ENCODE measurements around the gene SNX9.
A peak's percentile ranks its signal among the peaks of the same experiment; 100 is the strongest.
"Not testable (repeated sequence)": the region's sequence is repeated elsewhere in the genome, so short reads cannot be mapped to it uniquely, and the experiment has no call there.

SNX9 gene

GRCh38 chr6:157853902-157854502 lies 31.0 kb downstream of the SNX9 start:
- Histone ChIP-seq H3K4me1 (ENCODE audit: control insufficient read depth, insufficient read depth, low read length, poor library complexity, severe bottlenecking) (no peaks in the 10 kb centered on the region), H3K27me3 (replicated peaks; ENCODE audit: control insufficient read depth, insufficient read depth, low read length, poor library complexity, severe bottlenecking) (no peaks in the 10 kb centered on the region)

GRCh38 chr6:157855325-157855724 lies 32.3 kb downstream of the SNX9 start:
- H3K27me3 ChIP-seq (replicated peaks; ENCODE audit: control insufficient read depth, insufficient read depth, low read length, poor library complexity, severe bottlenecking): no peaks in the 10 kb centered on the region
- DNase-seq: no peak
- H3K9me3 ChIP-seq (ENCODE audit: control insufficient read depth, low read length): peaks cover 6% of the 10 kb centered on the region
- H3K36me3 ChIP-seq (ENCODE audit: control insufficient read depth, insufficient read depth, low read length): no peaks in the 10 kb centered on the region
- H3K4me3 ChIP-seq (ENCODE audit: insufficient read depth, low read depth, low read length, poor library complexity, severe bottlenecking): no peak overlapping the region
- no peak overlapping the region for H3K27ac ChIP-seq (ENCODE audit: insufficient read depth, low read length, poor library complexity, severe bottlenecking)
- peaks cover 7% of the 10 kb centered on the region for H3K4me1 ChIP-seq (ENCODE audit: control insufficient read depth, insufficient read depth, low read length, poor library complexity, severe bottlenecking)

More at GRCh38 chr6:157853902-157854502, 31.0 kb downstream of the SNX9 start:
- no peak overlapping the region for H3K4me3 ChIP-seq (ENCODE audit: insufficient read depth, low read depth, low read length, poor library complexity, severe bottlenecking)
- no peak for DNase-seq
- no peaks in the 10 kb centered on the region for H3K36me3 ChIP-seq (ENCODE audit: control insufficient read depth, insufficient read depth, low read length)
- peaks cover 6% of the 10 kb centered on the region for H3K9me3 ChIP-seq (ENCODE audit: control insufficient read depth, low read length)
- H3K27ac ChIP-seq (ENCODE audit: insufficient read depth, low read length, poor library complexity, severe bottlenecking): no peak overlapping the region

GRCh38 chr6:157855804-157856203 lies 32.8 kb downstream of the SNX9 start:
- not testable (repeated sequence) for H3K36me3 ChIP-seq (ENCODE audit: control insufficient read depth, insufficient read depth, low read length); H3K4me3 ChIP-seq (ENCODE audit: insufficient read depth, low read depth, low read length, poor library complexity, severe bottlenecking); DNase-seq; H3K27me3 ChIP-seq (replicated peaks; ENCODE audit: control insufficient read depth, insufficient read depth, low read length, poor library complexity, severe bottlenecking); H3K9me3 ChIP-seq (ENCODE audit: control insufficient read depth, low read length); H3K27ac ChIP-seq (ENCODE audit: insufficient read depth, low read length, poor library complexity, severe bottlenecking)
- peaks cover 11% of the 10 kb centered on the region for H3K4me1 ChIP-seq (ENCODE audit: control insufficient read depth, insufficient read depth, low read length, poor library complexity, severe bottlenecking)

- H3K36me3 ChIP-seq (ENCODE audit: control insufficient read depth, insufficient read depth, low read length); H3K27ac ChIP-seq (ENCODE audit: insufficient read depth, low read length, poor library complexity, severe bottlenecking); DNase-seq; H3K27me3 ChIP-seq (replicated peaks; ENCODE audit: control insufficient read depth, insufficient read depth, low read length, poor library complexity, severe bottlenecking); H3K9me3 ChIP-seq (ENCODE audit: control insufficient read depth, low read length); H3K4me3 ChIP-seq (ENCODE audit: insufficient read depth, low read depth, low read length, poor library complexity, severe bottlenecking): not testable (repeated sequence)
- H3K4me1 ChIP-seq (ENCODE audit: control insufficient read depth, insufficient read depth, low read length, poor library complexity, severe bottlenecking): peaks cover 11% of the 10 kb centered on the region
These were observed 35.6 kb downstream of the SNX9 start for GRCh38 chr6:157858664-157859063.

- Histone ChIP-seq H3K27ac (ENCODE audit: insufficient read depth, low read length, poor library complexity, severe bottlenecking) (no peak overlapping the region), H3K4me1 (ENCODE audit: control insufficient read depth, insufficient read depth, low read length, poor library complexity, severe bottlenecking) (peaks cover 11% of the 10 kb centered on the region), H3K27me3 (replicated peaks; ENCODE audit: control insufficient read depth, insufficient read depth, low read length, poor library complexity, severe bottlenecking) (no peaks in the 10 kb centered on the region), H3K4me3 (ENCODE audit: insufficient read depth, low read depth, low read length, poor library complexity, severe bottlenecking) (no peak overlapping the region), H3K36me3 (ENCODE audit: control insufficient read depth, insufficient read depth, low read length) (no peaks in the 10 kb centered on the region), H3K9me3 (ENCODE audit: control insufficient read depth, low read length) (no peaks in the 10 kb centered on the region)
- DNase-seq: peak in 1 of 3 donors; percentile 9
These were observed 36.9 kb downstream of the SNX9 start for GRCh38 chr6:157859775-157860504.

GRCh38 chr6:157860505-157860991 lies 37.5 kb downstream of the SNX9 start:
- DNase-seq: no peak
- Histone ChIP-seq H3K36me3 (ENCODE audit: control insufficient read depth, insufficient read depth, low read length) (no peaks in the 10 kb centered on the region), H3K27me3 (replicated peaks; ENCODE audit: control insufficient read depth, insufficient read depth, low read length, poor library complexity, severe bottlenecking) (no peaks in the 10 kb centered on the region), H3K27ac (ENCODE audit: insufficient read depth, low read length, poor library complexity, severe bottlenecking) (no peak overlapping the region), H3K4me3 (ENCODE audit: insufficient read depth, low read depth, low read length, poor library complexity, severe bottlenecking) (no peak overlapping the region), H3K9me3 (ENCODE audit: control insufficient read depth, low read length) (no peaks in the 10 kb centered on the region), H3K4me1 (ENCODE audit: control insufficient read depth, insufficient read depth, low read length, poor library complexity, severe bottlenecking) (peaks cover 11% of the 10 kb centered on the region)

- H3K4me1 ChIP-seq (ENCODE audit: control insufficient read depth, insufficient read depth, low read length, poor library complexity, severe bottlenecking): peaks cover 11% of the 10 kb centered on the region
- no peak overlapping the region for H3K27ac ChIP-seq (ENCODE audit: insufficient read depth, low read length, poor library complexity, severe bottlenecking)
- no peaks in the 10 kb centered on the region for H3K9me3 ChIP-seq (ENCODE audit: control insufficient read depth, low read length)
- no peak for DNase-seq
- no peaks in the 10 kb centered on the region for H3K36me3 ChIP-seq (ENCODE audit: control insufficient read depth, insufficient read depth, low read length)
- no peak overlapping the region for H3K4me3 ChIP-seq (ENCODE audit: insufficient read depth, low read depth, low read length, poor library complexity, severe bottlenecking)
- H3K27me3 ChIP-seq (replicated peaks; ENCODE audit: control insufficient read depth, insufficient read depth, low read length, poor library complexity, severe bottlenecking): no peaks in the 10 kb centered on the region
These were observed 38.1 kb downstream of the SNX9 start for GRCh38 chr6:157861184-157861583.

GRCh38 chr6:157861814-157862213 lies 38.8 kb downstream of the SNX9 start:
- Histone ChIP-seq H3K36me3 (ENCODE audit: control insufficient read depth, insufficient read depth, low read length) (no peaks in the 10 kb centered on the region), H3K27ac (ENCODE audit: insufficient read depth, low read length, poor library complexity, severe bottlenecking) (no peak overlapping the region), H3K4me3 (ENCODE audit: insufficient read depth, low read depth, low read length, poor library complexity, severe bottlenecking) (no peak overlapping the region), H3K27me3 (replicated peaks; ENCODE audit: control insufficient read depth, insufficient read depth, low read length, poor library complexity, severe bottlenecking) (no peaks in the 10 kb centered on the region), H3K9me3 (ENCODE audit: control insufficient read depth, low read length) (no peaks in the 10 kb centered on the region), H3K4me1 (ENCODE audit: control insufficient read depth, insufficient read depth, low read length, poor library complexity, severe bottlenecking) (peaks cover 11% of the 10 kb centered on the region)
- DNase-seq: no peak

GRCh38 chr6:157862706-157863105 lies 39.7 kb downstream of the SNX9 start:
- Histone ChIP-seq H3K27ac (ENCODE audit: insufficient read depth, low read length, poor library complexity, severe bottlenecking) (no peak overlapping the region), H3K27me3 (replicated peaks; ENCODE audit: control insufficient read depth, insufficient read depth, low read length, poor library complexity, severe bottlenecking) (no peaks in the 10 kb centered on the region), H3K4me3 (ENCODE audit: insufficient read depth, low read depth, low read length, poor library complexity, severe bottlenecking) (no peak overlapping the region), H3K9me3 (ENCODE audit: control insufficient read depth, low read length) (no peaks in the 10 kb centered on the region), H3K4me1 (ENCODE audit: control insufficient read depth, insufficient read depth, low read length, poor library complexity, severe bottlenecking) (peaks cover 11% of the 10 kb centered on the region), H3K36me3 (ENCODE audit: control insufficient read depth, insufficient read depth, low read length) (no peaks in the 10 kb centered on the region)
- DNase-seq: no peak

GRCh38 chr6:157864185-157864761 lies 41.2 kb downstream of the SNX9 start:
- H3K4me3 ChIP-seq (ENCODE audit: insufficient read depth, low read depth, low read length, poor library complexity, severe bottlenecking): no peak overlapping the region
- no peaks in the 10 kb centered on the region for H3K9me3 ChIP-seq (ENCODE audit: control insufficient read depth, low read length)
- no peak overlapping the region for H3K27ac ChIP-seq (ENCODE audit: insufficient read depth, low read length, poor library complexity, severe bottlenecking)
- DNase-seq: no peak
- H3K27me3 ChIP-seq (replicated peaks; ENCODE audit: control insufficient read depth, insufficient read depth, low read length, poor library complexity, severe bottlenecking): no peaks in the 10 kb centered on the region
- H3K4me1 ChIP-seq (ENCODE audit: control insufficient read depth, insufficient read depth, low read length, poor library complexity, severe bottlenecking): peaks cover 11% of the 10 kb centered on the region
- H3K36me3 ChIP-seq (ENCODE audit: control insufficient read depth, insufficient read depth, low read length): peaks cover 3% of the 10 kb centered on the region

All from effector memory CD4-positive, alpha-beta T cell (primary cell).